HCEC 1CT (cell line): ENCODE data around the gene CKAP4.
"Not testable (repeated sequence)": the region's sequence is repeated elsewhere in the genome, so short reads cannot be mapped to it uniquely, and the experiment has no call there.

Experiments used
- DNase-seq: peaks from one replicate; pipeline ENCODE4 v3.0.0-alpha.2; 2017

The CKAP4 gene

DNA sequence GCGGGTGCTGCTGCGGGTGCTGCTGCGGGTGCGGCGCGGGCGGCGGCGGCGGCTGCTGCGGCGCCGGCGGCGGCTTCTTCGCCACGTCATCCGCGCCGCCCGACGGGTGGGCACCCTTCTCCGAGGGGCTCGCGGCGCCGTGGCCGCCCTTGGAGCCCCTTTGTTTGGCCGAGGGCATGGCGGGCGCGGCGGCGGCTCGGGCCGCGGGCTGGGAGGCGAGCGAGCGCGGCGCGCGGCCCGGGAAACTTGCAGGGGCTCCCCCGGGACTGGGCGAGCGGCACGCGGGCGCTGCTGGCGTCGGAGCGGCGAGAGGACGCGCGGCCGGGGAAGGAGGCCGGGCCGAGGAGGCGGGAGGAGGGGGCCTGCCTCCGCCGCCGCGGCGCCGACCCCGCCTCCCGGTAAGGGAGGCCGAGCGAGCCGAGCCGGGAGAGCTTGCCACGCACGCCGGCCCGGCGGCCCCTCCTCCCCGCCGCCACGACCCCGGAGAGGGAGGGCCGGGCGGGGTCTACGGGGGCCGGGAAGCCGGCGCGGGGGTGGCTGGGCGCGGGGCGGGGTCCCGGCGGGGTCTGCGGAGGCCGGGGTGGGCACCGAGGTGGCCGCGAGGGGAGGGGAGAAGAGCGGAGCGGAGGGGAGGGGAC is at the start of gene CKAP4:
Gene CKAP4, minus strand, starts transcription at position 347 of the 638 bp plus-strand sequence. Its CDS starts 169 bp downstream, at position 178.
- DNase-seq = peak; percentile 62

GRCh38 chr12:106297075-106297474 is 49.3 kb upstream of the CKAP4 start:
- no peak for DNase-seq

DNA sequence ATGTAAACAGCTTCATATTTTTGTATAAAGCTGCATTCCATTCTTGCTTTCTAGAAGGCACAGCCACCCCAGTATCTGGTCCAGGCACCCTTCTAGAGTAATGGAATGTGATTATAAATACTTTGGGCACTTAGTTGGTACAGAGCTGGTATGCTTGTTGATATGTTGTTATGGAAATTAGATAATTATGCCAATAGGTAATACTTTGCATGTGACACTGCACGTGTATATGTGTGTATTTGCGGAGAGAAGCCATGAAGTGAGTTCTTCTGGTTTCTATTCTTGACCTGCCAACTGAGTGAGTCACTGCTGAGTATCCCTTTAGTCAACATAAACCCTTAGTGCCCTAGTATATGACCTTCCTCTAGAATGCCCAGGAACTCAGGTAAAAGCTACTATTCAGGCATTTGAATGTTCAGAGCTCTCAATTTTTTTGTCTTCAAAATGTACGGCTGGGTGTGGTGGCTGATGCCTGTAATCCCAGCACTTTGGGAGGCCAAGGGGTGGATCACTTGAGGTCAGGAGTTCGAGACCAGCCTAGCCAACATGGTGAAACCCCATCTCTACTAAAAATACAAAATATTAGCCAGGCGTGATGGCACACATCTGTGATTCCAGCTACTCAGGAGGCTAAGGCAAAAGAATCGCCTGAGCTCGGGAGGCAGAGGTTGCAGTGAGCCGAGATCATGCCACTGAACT is 48.5 kb upstream of the CKAP4 start:
- DNase-seq = peak; percentile 84

DNA sequence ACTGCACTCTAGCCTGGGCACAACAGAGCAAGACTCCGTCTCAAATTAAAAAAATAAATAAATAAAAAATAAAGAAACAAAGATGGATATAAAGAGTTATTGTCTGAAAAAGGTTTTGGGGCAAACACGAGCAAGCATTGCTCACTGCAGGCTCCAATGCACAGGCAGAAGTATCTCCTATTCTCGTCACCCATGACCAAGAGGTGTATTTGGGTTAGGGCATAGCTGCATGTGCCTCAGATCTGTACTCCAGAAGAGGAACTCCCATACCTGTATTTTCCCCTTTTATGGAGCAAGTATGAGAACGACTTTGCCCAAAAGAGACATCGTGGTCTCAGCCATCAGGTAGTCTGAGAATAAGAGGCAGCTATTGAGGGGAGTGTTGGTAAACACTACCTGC is 44.5 kb upstream of the CKAP4 start:
- no peak for DNase-seq

DNA sequence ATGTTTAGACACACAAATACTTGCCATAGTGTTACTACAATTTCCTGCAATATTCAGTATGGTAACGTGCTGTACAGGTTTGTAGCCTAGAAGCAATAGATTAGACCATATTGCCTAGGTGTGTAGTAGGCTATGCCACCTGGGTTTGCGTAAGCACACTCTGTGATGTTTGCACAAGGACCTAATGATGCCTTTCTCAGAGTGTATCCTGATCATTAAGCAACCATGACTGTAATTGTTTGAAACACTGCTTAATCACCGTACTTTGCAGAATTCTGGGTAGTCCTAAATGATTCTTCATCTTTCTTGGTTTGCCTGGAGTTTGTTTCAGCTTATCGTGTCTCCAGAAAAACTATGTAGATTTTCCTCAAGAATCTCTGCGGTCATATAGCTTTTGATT is 43.5 kb upstream of the CKAP4 start:
- no peak for DNase-seq

DNA sequence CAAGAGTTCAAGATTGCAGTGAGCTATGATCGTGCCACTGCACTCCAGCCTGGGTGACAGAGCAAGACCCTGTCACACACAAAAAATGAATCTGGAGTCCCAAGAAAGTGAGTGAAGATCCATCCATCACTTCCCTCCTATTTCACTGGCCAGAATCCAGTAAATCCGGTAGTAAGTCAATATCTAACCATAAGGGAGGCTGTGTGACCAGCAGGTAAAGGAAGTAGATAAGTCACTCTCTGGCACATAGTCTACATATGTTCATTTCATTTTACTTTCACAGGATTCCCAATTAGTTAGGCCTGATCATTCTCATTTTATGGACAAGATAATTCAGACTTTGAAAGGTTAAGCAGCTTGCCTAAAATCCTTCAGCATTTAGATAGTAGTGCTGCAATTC is 42.8 kb upstream of the CKAP4 start:
- no peak for DNase-seq

DNA sequence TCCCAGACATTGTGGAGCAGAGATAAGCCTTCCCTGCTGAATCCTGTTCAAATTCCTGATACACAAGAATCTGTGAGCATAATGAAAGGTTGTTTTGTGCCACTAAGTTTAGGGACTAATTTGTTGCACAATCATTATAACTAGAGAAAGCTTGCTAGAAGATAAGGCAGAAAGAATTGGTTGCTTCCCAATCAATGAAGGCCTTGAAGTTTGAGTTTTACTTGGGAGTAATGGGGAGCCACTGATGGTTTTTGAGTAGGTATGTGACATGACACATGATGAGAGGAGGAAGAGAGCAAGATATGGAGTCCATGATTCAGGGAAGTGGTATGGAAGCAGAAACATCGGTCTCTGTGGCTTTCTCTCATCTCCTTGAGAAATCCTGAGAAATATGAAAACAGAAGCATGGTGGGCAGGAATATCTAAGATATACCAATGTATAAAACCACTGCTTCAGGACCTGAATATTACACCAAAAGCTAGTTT is 41.4 kb upstream of the CKAP4 start:
- no peak for DNase-seq

- DNase-seq = peak; percentile 89
These were observed 40.8 kb upstream of the CKAP4 start for GRCh38 chr12:106288494-106289195.

DNA sequence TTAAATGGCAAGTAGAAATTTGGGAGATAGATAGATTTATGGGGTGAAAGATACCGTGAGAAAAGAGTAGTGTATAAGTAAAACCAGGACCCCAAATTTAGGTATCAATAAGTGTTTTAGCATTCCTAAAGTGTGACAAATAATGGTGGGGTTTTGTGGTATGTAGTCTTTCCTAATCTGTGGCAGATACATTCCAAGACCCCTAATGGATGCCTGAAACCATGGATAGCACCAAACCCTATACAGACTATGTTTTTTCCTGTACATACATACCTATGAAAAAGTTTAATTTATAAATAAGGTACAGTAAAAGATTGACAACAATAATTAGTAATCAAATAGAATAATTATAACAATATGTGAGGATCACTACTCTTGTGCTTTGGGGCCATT is 40.3 kb upstream of the CKAP4 start:
- DNase-seq = no peak

DNA sequence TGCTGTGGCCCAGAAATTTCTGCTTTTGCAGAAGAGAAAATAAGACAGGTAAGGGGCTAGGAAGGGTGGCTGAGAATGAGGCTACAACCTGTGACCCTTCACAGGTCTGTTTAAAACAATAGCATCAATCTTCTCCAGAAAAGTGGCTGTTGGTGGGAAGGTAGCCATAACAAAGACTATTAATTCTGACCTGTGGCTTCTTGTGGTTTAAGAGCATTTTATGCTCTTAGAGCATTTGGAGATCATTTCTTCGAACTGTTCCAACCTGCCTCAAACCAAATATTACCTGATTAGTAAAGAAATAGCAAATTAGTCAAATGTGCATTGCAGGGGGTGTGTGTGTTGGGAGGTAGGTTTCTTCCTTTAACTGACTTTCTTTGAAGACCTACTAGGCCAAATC is 39.5 kb upstream of the CKAP4 start:
- no peak for DNase-seq

DNA sequence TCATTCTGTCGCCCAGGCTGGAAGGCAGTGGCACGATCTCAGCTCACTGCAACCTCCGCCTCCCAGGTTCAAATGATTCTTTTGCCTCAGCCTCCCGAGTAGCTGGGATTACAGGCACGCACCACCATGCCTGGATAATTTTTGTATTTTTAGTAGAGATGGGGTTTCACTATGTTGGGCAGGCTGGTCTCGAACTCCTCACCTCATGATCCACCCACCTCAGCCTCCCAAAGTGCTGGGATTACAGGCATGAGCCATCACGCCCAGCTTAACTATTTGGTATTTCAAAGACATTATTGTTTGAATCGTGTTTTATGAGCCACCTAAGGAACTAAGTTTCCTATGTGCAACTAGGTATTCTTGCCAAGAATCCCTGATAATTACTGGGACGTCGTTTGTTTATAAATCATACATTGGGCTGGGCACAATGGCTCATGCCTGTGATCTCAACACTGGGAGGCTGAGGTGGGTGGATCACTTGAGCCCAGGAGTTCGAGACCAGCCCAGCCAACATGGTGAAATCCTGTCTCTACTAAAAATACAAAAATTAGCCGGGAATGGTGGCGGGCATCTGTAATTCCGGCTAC is 38.8 kb upstream of the CKAP4 start:
- DNase-seq = not testable (repeated sequence)

- DNase-seq = no peak
These were observed 38.2 kb upstream of the CKAP4 start for GRCh38 chr12:106285982-106286381.

GRCh38 chr12:106284358-106285105 is 36.7 kb upstream of the CKAP4 start:
- DNase-seq = no peak

DNA sequence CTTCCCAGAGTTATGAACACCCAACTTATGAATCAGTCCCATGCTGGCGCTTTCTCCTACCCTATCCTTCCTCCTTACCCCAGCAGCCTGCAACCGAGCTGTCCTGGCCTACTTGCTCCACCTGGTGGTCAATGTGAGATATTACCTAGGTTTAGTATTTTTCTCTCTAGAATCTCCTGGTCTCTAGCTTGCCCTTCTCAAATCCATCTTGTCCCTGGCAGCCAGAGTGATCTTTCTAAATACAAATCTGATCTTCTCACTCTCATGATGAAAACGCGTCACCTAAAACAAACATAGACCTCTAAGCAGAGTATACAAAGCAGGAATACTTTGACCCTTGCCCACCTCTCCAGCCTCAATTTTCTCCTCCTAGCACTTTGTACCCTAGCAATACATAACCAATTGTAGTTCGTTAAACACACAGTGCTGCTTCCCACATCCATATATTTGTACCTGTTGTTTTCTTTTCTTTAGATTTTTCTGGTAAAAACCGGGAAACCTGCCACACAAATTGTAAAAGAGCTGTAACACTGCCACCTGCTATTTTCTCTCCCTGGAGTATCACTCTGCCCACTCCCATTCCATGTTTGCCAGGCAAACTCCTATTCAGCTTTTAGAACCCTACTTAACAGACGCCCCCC is 34.8 kb upstream of the CKAP4 start:
- peak; percentile 67 for DNase-seq

GRCh38 chr12:106281804-106282203 is 34.0 kb upstream of the CKAP4 start:
- DNase-seq = no peak

GRCh38 chr12:106281056-106281782 is 33.4 kb upstream of the CKAP4 start:
- no peak for DNase-seq

DNA sequence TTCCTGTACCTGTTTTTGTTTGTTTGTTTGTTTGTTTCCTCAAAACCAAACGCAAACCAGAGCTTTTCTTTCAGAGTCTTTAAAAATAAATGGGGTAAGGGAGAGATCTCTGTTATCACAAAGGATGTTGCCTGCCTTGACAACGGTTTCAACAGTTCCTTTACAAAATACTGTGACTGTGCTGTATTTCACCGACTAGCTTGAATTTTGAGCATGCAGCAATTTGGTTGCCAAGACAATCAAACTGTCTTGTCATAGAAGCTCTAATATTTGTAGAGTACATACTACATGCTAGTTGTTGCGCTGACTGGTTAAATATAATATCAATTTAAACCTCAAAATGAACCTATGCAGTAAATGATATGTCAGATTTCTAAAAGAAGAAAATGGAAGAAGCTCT is 32.3 kb upstream of the CKAP4 start:
- no peak for DNase-seq

DNA sequence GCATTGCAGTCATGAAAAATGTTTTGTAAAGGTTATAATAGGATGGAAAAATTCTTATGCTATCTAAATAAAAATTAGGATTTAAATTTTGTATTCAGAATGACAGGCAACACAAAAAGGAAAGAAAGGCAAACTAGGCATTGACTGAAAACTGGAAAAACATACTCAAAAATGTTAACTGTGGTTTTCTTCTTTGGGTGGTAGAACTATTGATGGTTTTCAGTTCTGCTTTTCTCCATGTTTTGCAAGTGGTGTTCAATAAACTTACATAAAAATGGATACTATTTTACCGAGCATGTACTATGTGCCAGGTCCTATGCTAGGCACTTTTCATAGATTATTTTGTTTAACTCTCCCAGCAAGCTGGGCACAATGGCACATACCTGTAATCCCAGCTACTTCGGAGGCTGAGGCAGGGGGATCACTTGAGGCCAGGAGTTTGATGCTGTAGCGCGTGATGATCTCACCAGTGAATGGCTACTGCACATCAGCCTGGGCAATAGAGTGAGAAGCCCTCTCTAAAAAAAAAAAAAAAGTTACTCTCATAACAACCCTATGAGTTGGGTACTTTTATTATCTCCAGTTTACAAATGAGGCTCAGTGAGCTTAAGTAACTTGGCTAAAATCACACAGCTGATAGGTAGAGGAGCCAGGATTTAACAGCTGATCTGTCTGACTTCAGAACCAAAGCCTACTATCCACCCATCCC is 28.4 kb upstream of the CKAP4 start:
- DNase-seq = no peak

DNA sequence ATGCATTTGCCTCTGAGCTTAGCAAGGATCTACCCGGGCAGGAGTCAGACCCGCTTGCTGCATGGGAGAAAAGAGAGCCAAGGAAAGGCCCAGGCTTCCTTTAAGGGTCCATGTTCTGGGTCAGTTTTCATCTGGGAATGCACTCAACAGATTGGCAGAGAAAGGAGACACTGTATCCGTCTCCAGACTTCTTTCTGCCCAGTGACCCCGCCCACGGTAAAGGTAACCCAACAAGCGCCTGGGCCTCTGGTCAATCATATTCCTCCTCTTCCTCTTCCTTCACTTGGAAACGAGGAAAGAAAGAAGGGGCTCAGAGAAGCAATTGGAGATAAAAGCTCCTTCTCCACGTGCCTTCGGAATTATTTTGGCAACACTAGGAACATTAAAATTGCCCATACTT is 27.6 kb upstream of the CKAP4 start:
- no peak for DNase-seq

DNA sequence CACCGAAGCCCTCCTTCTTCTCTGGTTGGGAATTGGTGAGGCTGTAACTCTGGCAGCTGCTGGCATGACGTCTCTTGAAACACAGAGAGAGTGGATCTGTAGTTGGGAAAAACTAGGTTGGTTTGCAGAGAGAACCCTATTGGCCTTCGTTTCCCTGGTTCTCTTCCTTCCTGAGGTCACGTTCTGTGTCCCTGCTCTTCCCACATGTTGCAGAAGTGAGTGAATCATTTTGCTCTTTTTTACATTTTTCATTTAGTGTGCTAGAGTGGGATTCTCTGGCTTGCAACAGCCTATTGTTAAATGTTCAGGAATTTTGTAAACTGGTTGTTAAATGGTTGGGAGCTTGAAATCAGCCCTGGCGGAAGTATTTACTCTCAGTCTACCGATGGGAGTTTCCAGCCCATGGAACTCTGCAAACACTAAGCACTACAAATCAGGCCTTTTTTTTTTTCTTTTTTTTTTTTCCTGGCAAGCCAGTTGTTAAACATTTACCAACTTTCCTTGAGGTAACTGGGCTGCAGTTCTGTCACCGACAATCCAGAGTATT is 26.8 kb upstream of the CKAP4 start:
- DNase-seq = no peak

DNA sequence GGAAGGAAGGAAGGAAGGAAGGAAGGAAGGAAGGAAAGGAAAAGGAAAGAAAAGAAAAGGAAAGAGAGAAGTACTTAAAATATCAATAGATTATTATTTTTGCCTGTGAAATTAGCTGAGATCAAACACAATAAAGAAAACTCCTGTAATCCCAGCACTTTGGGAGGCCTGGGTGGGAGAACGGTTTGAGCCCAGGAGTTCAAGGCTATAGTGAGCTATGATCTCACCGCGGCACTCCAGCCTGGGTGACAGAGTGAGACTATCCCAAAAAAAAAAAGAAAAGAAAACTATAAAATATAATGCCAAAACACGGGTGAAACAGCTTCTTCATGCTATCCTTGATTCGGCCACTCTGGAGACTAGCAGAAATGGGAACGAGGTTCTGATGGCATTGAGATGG is 26.2 kb upstream of the CKAP4 start:
- no peak for DNase-seq
